Fibroblast of skin of abdomen (primary cell): ENCODE results near the gene PUM1.

Source experiments
- DNase-seq: peaks from one replicate; pipeline ENCODE4 v3.0.0-alpha.2; 2013

Gene PUM1

DNA sequence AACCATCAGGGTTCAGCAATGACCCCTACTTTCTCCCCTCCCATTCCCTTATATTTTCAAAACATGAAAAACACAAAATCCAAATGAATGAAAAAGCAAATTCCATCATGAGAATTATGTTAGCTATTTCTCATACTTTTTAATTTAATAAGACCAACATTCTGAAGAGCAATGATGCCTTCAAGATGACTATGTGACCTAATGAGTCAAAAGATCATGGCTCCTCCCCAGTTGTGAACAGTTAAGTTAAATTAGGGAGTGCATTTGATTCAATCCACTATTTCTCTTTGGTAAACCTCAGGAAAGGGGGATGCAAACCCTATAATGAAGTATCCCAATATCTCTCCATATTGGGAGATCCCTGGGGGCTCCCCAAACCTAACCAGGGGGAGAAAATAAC, 36.5 kb downstream of the PUM1 start:
- peak; percentile 14 for DNase-seq

DNA sequence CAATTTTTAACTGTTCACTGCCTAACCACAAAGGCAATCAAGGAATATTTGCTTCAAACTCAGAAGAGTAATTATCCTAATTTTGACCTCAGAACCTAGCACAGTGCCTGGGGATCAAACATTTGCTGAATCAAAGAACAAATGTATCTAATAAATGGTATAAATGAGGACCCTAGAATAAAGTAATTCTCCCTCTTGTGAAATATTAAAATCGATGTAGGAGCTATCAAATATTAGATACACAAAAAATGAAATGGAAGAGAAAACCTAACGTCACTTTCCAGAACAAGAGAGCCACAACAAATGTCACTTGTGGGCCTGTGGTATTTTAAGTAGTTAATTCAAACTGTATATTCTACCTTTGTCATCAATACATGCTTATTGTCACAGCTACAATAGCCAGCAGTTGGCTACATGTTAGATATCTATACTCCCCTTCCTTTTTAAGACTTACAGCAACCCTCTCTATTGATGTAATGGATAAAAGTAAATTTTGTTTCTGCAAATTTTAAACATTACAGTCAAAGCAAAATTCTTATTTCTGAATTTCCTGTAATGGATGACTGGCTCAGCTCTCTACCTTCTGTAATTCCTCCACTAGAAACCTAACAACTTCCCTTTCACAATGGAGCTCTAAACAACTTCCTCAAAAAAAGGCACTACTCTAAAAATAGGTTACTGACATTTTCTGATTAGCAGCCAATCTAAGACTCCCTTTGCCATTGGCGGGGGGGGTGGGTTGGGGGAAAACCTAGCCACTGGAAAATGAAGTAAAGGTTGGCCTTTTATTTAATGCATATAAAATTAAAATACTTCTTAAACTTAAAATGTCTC, 37.6 kb downstream of the PUM1 start:
- no peak for DNase-seq

DNA sequence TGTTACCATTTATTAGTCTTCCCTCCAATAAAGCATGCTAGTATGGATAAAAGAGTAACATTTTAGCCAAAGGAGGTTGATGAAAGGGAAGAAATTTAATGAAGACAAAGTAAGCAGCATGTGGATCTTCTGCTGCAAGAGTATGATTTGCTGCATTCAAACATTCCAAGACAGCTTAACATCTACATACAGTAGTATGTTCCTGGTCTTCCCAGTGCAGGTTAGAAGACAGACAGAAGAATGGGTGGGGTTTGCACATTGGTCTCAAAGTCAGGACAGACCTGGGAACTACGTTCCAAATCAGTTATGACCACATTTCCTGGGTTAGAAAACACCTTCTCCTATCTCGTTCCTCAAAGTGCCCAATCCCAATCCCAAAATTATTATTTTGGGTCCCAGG, 43.3 kb downstream of the PUM1 start:
- no peak for DNase-seq

DNA sequence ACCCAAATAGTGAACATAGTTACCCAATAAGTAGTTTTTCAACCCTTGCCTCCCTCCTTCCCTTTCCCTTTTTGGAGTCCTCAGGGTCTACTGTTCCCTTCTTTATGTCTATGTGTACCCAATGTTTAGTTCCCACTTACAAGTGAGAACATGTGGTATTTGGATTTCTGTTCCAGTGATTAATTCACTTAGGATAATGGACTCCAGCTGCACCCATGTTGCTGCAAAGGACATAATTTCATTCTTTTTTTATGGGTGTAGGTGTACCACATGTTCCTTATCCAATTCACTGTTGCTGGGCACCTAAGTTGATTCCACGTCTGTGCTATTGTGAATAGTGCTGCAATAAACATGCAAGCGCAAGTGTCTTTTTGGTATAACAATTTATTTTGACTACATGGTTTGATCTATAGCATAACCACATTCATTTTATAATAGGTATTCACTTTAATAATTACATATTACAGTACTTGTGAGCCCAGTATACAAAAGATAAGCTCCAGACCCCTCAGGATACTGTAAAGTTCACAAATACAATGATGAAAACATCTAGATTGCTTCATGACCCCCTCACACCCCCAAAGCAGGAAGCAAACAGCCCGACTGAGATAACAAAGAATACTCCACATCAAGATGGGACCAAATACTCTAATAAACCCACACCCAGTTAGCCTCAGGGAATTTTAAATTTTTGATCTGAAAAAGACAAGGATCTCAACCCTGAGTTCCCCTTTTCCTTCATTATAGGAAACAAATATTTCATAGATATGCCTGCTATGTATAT, 45.3 kb downstream of the PUM1 start:
- DNase-seq = no peak

DNA sequence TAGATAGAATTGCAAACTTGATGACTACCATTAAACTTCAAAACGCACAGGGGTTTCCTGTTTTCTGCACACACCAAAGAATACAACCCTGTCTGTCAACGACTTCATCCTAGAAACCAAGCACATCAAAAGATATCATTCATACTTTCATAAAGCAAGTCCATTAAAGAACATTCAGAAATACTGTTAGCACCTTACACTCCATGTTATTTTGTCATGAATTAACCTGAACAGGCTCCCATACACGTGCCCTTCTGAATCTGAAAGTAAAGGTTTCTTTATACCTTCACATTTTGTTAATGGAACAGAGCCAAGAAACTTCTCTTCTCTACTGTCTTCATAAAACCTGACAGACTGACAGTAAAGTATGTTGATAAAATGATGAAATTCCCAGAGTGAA, 46.1 kb downstream of the PUM1 start:
- DNase-seq = no peak

DNA sequence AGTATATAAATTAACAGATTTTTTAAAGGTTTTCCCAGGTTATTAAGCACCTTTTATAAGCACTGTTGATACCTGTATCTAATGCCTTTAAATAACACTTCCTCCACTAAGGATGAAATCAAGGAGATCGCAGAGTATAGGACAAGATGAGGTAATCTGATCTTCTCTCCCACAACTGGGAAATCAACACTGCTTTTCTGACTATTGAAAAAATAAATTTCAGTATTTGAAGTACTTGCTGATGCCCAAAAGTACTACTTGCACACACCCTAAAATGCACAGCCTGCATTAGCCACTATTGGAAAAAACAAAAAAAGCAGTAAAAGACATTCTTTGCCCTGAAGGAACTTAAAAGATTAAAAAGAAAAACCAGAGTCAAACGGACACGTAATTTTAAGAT, 48.6 kb downstream of the PUM1 start:
- DNase-seq = no peak

DNA sequence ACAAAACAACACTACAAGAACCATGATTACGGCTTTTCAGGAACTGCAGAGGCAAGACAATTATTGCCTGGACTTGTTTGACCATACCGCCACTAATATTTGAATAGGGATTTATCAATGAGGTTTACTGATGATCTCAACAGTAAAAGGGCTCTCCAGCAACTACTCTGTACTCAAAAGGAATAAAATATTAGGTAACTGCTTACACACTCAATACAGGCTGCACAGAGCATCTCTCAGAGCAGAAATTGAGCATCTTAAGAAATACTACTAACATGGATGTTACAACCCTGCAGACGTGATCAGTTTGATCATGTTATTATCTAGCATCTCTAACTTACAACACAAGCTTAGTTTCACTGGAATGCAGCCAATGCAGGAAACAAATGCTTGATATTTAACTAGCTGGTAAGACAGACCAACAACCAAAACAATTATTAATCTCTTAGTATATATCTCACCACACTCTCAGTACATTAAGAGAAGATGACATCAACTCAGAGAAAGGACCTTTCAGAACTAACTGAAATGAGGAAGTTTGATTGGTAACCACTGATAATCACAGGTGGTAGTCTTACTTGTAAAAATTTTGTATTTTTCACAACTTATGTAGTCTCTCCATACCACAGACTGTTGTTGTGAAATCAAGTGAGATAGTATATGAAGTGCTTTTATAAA, 52.2 kb downstream of the PUM1 start:
- no peak for DNase-seq

DNA sequence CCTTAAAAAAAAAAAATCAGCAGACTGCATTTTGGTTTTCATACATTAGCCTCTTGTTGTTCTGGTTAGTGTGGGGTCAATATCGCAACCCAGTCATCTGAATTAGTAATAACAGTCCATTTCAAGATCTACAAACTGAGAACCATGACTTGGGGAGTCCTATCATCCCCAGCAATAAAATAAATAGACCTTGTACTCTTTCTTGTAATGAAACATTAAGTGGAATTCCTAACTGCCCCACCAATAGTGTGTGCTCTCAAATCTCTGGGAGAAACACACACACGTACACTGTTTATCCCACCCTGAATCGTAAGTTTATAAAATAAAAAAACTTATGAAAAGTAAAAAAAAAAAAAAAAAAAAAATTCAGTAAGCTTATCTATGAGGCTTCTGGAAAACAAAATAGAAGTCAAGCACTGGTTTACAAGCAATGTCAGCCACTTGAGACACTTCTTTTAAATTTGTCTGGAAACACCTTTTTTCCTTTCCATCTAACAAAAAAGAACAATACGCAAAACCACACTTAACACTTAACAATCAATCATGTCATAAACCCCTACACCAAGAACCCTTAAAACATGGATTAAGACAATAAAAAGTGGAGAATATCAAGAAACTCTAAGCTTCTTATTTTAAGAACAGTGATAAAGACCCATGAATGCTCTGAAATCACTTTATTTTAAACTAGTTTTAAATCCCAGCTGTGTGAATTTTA, 53.1 kb downstream of the PUM1 start:
- no peak for DNase-seq

DNA sequence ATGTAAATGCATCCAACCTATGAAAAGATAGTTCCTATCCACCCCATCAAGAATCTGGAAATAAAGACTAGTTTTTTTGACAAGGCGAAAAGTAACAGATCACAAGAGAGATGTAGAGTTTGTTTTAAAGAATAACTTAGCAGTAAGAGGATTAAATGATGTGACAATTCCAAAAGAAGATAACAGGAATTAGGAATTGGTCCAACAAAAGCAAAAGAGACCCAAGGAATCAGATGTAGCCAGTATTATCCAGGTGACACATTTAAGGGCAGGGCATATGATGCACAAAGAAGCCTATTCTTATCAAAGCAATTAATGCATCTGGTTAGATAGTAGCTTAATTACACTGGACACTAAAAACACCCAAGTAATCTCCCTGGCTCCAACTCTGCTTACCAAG, 53.8 kb downstream of the PUM1 start:
- DNase-seq = no peak

DNA sequence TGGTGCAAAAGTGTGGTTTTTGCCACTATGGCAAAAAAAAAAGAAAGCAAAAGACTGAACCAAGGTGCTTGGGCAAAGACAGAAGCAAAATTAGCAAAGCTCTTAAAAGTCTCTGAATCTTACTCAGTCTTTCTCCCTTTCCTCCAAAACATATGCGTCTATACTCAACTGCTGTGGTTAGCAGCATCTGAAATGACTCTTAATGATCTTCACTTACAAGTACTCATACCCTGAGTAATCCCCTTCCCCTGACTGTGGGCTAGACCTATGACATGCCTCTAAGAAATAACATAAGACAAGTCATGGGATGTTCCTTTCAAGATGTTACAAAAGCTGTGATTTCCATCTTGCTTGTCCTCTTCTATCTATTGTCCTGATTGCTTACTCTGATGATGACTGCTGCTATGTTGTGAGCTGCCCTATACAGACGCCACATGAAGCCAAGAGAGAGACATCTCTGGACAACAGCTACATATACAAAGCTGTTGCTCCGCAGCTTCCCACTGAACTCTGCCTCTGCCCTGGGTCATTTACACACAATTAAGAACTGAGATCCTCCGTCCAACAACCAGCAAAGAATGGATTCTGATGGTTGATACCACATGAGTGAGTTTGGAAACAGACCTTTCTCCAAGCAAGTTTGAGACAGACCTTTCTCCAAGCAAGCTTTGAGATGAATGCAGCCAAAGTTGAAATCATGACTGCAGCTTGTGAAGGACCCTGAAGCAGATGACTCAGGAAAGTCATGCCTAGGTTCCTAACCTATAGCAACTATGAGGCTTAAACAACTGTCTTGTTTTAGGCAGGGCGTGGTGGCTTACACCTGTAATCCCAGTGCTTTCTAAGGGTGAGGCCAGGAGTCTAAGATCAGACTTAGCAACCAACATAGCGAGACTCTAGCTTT, 55.2 kb downstream of the PUM1 start:
- peak; percentile 82 for DNase-seq

DNA sequence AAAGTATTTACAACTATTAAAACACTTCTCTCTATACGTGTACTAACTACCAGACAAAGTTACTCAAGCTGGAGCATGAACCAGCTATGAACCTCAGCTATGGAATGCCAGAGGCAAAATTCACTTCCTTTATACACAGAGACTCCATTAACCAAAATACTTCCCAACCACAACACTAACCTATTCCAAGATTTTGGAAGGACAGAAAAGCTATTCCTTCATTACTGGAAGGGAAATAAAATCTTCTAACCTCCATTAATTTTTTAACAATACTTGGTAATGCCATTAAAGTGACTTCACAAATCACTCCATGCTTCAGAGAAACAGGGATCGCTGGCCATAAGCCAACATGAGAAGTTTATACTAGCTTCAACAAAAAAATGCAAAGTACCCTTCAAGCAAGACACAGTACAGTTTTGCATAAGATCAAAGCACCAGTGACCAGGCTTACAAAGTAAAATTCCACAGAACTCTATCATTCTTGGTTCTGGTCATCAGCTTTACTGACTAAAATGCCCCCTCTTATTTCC, 58.0 kb downstream of the PUM1 start:
- peak; percentile 92 for DNase-seq

DNA sequence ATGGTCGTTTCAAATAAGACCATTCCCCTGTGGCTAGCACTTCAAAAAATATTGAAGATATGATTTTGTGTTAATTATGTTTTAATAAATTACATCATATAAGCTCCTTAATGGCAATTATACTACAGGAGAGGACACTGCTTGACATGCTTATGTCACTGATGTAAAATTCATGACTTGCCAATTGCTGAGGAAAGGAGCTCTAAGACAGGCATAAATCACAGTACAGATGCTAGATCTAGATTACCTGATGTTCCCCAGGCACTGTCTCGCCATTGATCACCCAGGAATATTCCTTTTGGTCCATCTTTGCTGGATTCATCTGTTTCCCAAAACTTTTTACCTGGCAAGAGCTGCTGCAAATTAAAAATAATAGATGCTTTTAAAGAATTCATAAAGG, 58.8 kb downstream of the PUM1 start:
- DNase-seq = no peak

DNA sequence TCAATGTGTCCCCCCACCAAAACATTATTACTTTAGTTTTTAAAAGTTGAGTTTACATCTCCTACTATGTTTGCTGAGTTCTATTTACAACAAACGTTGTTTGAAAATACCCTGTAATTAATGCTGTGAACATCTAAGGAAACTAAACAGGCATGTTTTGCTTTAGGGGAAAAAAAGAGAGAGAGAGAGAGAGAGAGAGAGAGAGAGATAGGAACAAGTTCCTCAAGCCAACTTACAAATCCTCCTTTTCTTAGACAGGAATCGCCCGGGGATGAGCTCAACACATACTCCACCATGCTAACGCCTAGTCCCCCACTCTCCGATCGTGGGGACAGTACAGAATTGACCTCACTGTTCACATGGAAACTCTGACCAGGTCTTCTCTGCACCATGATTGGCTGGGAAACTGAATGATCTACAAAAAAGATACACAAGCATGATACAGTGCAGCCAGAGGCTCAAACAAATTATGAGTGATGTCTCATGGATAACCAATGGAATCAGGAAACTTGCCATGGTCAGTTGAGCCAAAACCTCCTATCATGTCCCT, 59.8 kb downstream of the PUM1 start:
- no peak for DNase-seq

DNA sequence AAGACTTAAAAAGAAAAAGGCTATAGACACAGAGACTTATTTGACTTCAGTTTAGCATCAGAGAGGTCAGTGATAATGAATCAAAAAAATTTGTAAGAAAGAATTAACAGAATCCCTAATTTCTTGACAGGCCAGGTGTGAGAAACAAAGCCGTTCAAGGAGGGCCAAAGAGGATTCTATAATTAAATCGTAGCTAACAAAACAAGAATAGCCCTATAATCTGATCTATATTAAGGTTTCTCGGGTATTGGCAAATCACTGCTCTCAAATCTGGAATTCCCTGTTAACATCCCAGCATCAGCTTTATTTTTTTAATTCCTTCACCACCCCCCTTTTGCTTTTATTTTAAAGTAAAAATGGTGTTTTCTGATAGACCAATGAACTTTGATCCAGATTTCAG, 60.3 kb downstream of the PUM1 start:
- DNase-seq = no peak

DNA sequence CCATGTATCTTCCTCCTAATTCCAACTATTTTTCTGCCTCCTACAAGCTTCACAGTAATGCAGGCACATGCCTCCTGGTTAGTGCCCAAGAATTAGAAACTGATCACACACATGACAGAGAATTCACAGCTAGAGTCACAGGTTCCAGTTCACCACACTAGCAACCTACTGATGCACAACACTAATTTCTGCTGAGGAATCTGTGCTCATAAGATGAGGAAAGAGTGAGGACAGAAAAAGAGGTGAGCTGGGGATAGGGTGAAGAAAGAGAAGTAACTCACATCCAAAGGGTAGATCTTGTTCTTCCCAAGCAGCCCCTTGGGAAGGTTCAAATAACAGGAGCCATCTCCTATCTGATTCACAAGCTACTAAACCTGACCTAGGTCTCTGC, 61.3 kb downstream of the PUM1 start:
- no peak for DNase-seq

DNA sequence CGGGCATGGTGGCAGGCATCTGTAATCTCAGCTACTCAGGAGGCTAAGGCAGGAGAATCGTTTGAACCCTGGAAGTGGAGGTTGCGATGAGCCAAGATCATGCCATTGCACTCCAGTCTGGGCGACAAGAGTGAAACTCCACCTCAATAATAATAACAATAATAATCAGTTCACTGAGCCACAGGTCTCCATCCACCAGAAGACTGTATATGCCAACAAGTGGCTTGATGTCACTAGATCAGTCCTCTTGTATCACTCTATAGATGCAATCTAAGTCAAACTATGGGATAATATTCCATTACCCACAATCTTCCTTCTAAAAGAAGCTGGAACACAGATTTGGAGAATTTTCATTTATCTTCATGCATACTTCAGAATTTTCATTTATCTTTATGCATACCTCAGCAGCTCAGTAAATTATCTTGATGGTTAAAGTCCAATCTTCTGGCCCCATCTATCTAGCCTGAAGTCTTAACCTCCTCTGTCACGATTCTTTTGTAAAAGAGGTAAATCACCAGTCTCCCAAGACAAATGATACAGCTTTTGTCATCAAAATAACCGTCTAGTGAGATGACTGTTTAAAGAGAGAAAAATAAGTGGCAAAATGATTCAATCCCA, 61.8 kb downstream of the PUM1 start:
- no peak for DNase-seq

DNA sequence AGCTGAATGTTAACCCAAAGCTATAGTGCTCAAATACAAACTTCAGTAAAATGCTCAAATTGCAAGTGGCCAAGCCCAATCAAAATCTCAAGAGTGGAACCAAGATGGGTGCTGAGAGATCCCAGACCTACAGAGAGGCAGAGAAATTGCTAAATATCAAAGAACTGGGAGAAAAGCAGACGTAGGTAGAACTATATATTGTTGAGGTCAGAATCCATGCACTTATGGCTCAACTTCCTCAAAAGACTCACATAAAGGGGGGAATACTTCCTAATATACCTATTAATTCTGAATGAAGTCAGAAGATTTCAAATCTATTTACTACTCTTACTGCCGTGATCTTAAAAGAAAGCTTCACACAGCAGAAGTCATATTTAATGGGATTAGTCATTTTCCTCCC, 65.2 kb downstream of the PUM1 start:
- DNase-seq = no peak

DNA sequence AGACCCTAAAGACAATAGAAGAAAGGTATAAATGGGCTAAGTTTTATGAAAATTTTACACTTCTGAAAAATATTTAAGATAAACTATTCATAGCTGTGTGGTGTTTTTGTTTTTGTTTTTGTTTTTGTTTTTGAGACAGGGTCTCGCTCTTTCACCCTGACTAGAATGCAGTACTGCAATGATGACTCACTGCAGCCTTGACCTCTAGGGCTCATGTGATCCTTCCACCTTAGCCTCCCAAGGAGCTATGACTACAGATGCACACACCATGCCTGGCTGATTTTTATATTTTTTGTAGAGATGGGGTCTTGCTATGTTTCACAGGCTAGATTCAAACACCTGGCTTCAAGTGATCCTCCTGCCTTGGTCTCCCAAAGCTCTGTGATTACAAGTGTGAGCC, 66.6 kb downstream of the PUM1 start:
- no peak for DNase-seq

DNA sequence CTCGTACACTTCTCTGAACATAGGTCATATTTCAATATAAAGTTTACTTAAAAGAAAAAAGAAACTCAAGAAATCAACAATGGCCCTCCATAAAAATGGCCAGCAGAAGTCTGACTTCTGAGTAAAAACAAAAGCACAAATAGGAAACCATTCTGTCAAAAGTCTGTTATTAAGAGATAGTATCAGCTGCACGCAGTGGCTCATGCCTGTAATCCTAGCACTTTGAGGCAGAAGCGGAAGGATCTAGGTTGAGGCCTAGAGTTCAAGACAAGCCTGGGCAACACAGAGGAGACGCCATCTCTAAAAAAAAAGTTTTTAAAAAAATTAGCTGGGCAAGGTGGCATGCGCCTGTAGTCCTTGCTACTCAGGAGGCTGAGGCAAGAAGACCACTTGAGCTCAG, 67.3 kb downstream of the PUM1 start:
- no peak for DNase-seq

DNA sequence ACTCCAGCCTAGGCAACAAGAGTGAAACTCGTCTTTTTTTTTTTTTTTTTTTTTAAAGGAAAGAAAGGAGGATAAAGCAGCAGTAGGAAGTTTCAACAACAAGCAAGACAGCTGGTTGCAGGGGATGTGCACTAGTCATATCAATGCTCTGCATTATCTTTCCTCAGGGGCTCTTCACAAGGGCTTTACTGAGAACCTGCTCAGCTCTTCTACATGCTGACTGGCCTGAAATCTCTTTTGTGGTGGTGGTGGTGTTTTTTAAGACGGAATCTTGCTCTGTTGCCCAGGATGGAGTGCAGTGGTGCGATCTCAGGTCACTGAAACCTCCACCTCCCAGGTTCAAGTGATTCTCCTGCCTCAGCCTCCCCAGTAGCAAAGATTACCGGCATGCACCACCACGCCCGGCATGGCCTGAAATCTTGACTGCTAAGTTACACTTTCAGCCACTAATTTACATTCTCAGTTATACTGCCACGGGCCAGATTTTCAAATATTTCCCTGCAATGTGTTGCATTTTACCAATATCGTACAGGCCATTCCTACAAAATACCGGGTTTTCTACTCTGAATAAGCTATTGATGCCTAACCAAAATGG, 68.0 kb downstream of the PUM1 start:
- no peak for DNase-seq
